ENCODE data around the gene CNN3.

CNN3 gene

GRCh38 chr1:94872771-94873495, 54.0 kb downstream of the CNN3 start:
- intact Hi-C loops (cut with DNase I) = loop anchor here (5.0 kb wide), 1 partner anchor 54 kb away; the partner anchor contains the start of gene CNN3
- DNase-seq = no peak

GRCh38 chr1:94871031-94871430, 55.9 kb downstream of the CNN3 start:
- intact Hi-C loops (cut with DNase I) = loop anchor here (5.0 kb wide), 1 partner anchor 56 kb away; the partner anchor contains the start of gene CNN3

GRCh38 chr1:94866164-94866807, 60.6 kb downstream of the CNN3 start:
- DNase-seq = peak in 2 of 42 donors; percentile 32 to 40
- intact Hi-C loops (cut with DNase I) = no loop called here

More at GRCh38 chr1:94871031-94871430, 55.9 kb downstream of the CNN3 start:
- no peak for DNase-seq

- intact Hi-C loops (cut with DNase I) = no loop called here
- peak in 3 of 42 donors; percentile 34 to 49 (median 40) for DNase-seq
These were observed 61.5 kb downstream of the CNN3 start for GRCh38 chr1:94865360-94865759.

GRCh38 chr1:94864821-94865220, 62.1 kb downstream of the CNN3 start:
- intact Hi-C loops (cut with DNase I) = no loop called here
- DNase-seq = no peak

GRCh38 chr1:94863919-94864318, 63.0 kb downstream of the CNN3 start:
- intact Hi-C loops (cut with DNase I) = no loop called here
- peak in 12 of 42 donors; percentile 17 to 72 (median 42) for DNase-seq

- peak in 3 of 42 donors; percentile 26 to 40 (median 29) for DNase-seq
- intact Hi-C loops (cut with DNase I) = no loop called here
These were observed 63.5 kb downstream of the CNN3 start for GRCh38 chr1:94863297-94863911.

GRCh38 chr1:94862718-94863117, 64.2 kb downstream of the CNN3 start:
- DNase-seq = no peak
- intact Hi-C loops (cut with DNase I) = no loop called here

GRCh38 chr1:94859174-94859573, 67.7 kb downstream of the CNN3 start:
- DNase-seq = no peak
- intact Hi-C loops (cut with DNase I) = no loop called here

- DNase-seq = no peak
- intact Hi-C loops (cut with DNase I) = no loop called here
These were observed 68.6 kb downstream of the CNN3 start for GRCh38 chr1:94858276-94858675.

GRCh38 chr1:94856868-94857267, 70.0 kb downstream of the CNN3 start:
- intact Hi-C loops (cut with DNase I) = no loop called here
- no peak for DNase-seq

GRCh38 chr1:94856004-94856403, 70.9 kb downstream of the CNN3 start:
- intact Hi-C loops (cut with DNase I) = no loop called here
- no peak for DNase-seq

- intact Hi-C loops (cut with DNase I) = loop anchor here (2.0 kb wide), 1 partner anchor 187 kb away; no protein-coding TSS in a partner anchor
- DNase-seq = no peak
These were observed 71.6 kb downstream of the CNN3 start for GRCh38 chr1:94855307-94855700.

- intact Hi-C loops (cut with DNase I) = loop anchor here (2.0 kb wide), 1 partner anchor 188 kb away; no protein-coding TSS in a partner anchor
- DNase-seq = peak; percentile 68 to 94 (median 86)
These were observed 72.2 kb downstream of the CNN3 start for GRCh38 chr1:94854458-94855306.

GRCh38 chr1:94852788-94853187, 74.1 kb downstream of the CNN3 start:
- intact Hi-C loops (cut with DNase I) = no loop called here
- no peak for DNase-seq

- peak in 10 of 42 donors; percentile 27 to 52 (median 42) for DNase-seq
- intact Hi-C loops (cut with DNase I) = no loop called here
These were observed 75.3 kb downstream of the CNN3 start for GRCh38 chr1:94851571-94851970.

All from head of caudate nucleus (tissue), 42 donors.